WTC11 (cell line): ENCODE measurements around the gene PPP3CA. TPM values are rescaled to one million over a fixed set of nuclear protein-coding genes. Genes with fewer than 3 reads are reported as not detected.
A peak's percentile ranks its signal among the peaks of the same experiment; 100 is the strongest.

Source experiments
- ATAC-seq: fragments of 200-7000 bp; cut with Tn5 transposase; 2 replicates; pipeline ENCODE4 v1.10.0; 2021; ENCODE audit warnings: mild to moderate bottlenecking, moderate library complexity
- CTCF ChIA-PET: fragments of 300-600 bp; sonication (Branson Sonifier 250); formaldehyde crosslinking; loops from one replicate; lab custom pipeline; 2021; ENCODE audit warnings: antibody characterized with exemption; lab: Charles Lee
- POLR2A ChIA-PET: fragments of 350-600 bp; sonication (Branson Sonifier 250); formaldehyde crosslinking; loops from one replicate; lab custom pipeline; 2021; ENCODE audit warnings: antibody characterized with exemption; lab: Charles Lee
- DNase-seq: peaks from one replicate; pipeline ENCODE4 v3.0.0; 2021; ENCODE audit warnings: low spot score
- H3K27ac Mint-ChIP-seq: 2 replicates; pipeline ENCODE4 v1.8.0; 2021; ENCODE audit warnings: mixed read lengths
- H3K27me3 Mint-ChIP-seq: 2 replicates; pipeline ENCODE4 v1.8.0; 2021; ENCODE audit warnings: low read depth, mild to moderate bottlenecking, moderate library complexity, mixed read lengths
- H3K36me3 Mint-ChIP-seq: 2 replicates; pipeline ENCODE4 v1.8.0; 2021; ENCODE audit warnings: mixed read lengths
- H3K4me1 Mint-ChIP-seq: 2 replicates; pipeline ENCODE4 v1.8.0; 2022; ENCODE audit warnings: mixed read lengths
- H3K4me3 Mint-ChIP-seq: 2 replicates; pipeline ENCODE4 v1.8.0; 2021; ENCODE audit warnings: mild to moderate bottlenecking, moderate library complexity, mixed read lengths
- H3K9me3 Mint-ChIP-seq: 2 replicates; pipeline ENCODE4 v1.8.0; 2021; ENCODE audit warnings: mixed read lengths
- FOXJ3 ChIP-seq: sonication (generic); formaldehyde crosslinking; IDR thresholded peaks from 2 replicates; pipeline ENCODE4 v1.9.0; 2021; ENCODE audit warnings: missing genetic modification reagents, mild to moderate bottlenecking, borderline replicate concordance
- FOXK1 ChIP-seq: sonication (generic); formaldehyde crosslinking; IDR thresholded peaks from 2 replicates; pipeline ENCODE4 v1.8.0; 2022; ENCODE audit warnings: mild to moderate bottlenecking, moderate library complexity, missing genetic modification reagents
- FOXP1 ChIP-seq: sonication (generic); formaldehyde crosslinking; IDR thresholded peaks from 2 replicates; pipeline ENCODE4 v1.8.0; 2022; ENCODE audit warnings: missing genetic modification reagents, mild to moderate bottlenecking, moderate library complexity, borderline replicate concordance
- JUN ChIP-seq: sonication (generic); formaldehyde crosslinking; IDR thresholded peaks from 2 replicates; pipeline ENCODE4 v1.8.0; 2023; ENCODE audit warnings: mild to moderate bottlenecking, missing genetic modification reagents
- SMAD3 ChIP-seq: sonication (generic); formaldehyde crosslinking; IDR thresholded peaks from 2 replicates; pipeline ENCODE4 v1.8.0; 2022; ENCODE audit warnings: missing genetic modification reagents, mild to moderate bottlenecking, borderline replicate concordance
- SMAD4 ChIP-seq: sonication (generic); formaldehyde crosslinking; IDR thresholded peaks from 2 replicates; pipeline ENCODE4 v1.8.0; 2022; ENCODE audit warnings: mild to moderate bottlenecking, missing genetic modification reagents
- SOX15 ChIP-seq: fragments of 250-450 bp; sonication (Bioruptor Pico); IDR thresholded peaks from 2 replicates; pipeline ENCODE4 v1.9.0; 2021; ENCODE audit warnings: mild to moderate bottlenecking
- TEAD1 ChIP-seq: sonication (generic); formaldehyde crosslinking; IDR thresholded peaks from 2 replicates; pipeline ENCODE4 v1.8.0; 2022; ENCODE audit warnings: mild to moderate bottlenecking, missing genetic modification reagents
- TP53 ChIP-seq: sonication (generic); formaldehyde crosslinking; IDR thresholded peaks from 2 replicates; pipeline ENCODE4 v1.8.1; 2023; ENCODE audit warnings: mild to moderate bottlenecking, missing genetic modification reagents
- total RNA-seq: library from RNA; stranded (reverse); gene quantifications from 3 replicates; pipeline ENCODE4 v1.2.3, GENCODE V29; 2021
- TF ChIP-seq, protein P1 (sequence below): sonication (generic); formaldehyde crosslinking; IDR thresholded peaks from 2 replicates; pipeline ENCODE4 v1.8.1; 2023; ENCODE audit warnings: mild to moderate bottlenecking, missing genetic modification reagents
- TF ChIP-seq, protein P2 (sequence below): sonication (generic); formaldehyde crosslinking; IDR thresholded peaks from 2 replicates; pipeline ENCODE4 v1.8.0; 2023; ENCODE audit warnings: missing genetic modification reagents
- TF ChIP-seq, protein P3 (sequence below): sonication (generic); formaldehyde crosslinking; conservative IDR thresholded peaks from 2 replicates; pipeline ENCODE4 v1.8.1; 2023; ENCODE audit warnings: mild to moderate bottlenecking, low read depth, missing genetic modification reagents, moderate library complexity
- TF ChIP-seq, protein P4 (sequence below): sonication (generic); formaldehyde crosslinking; IDR thresholded peaks from 2 replicates; pipeline ENCODE4 v1.8.1; 2023; ENCODE audit warnings: mild to moderate bottlenecking, missing genetic modification reagents
- TF ChIP-seq, protein P5 (sequence below): sonication (generic); formaldehyde crosslinking; IDR thresholded peaks from 2 replicates; pipeline ENCODE4 v1.8.0; 2022; ENCODE audit warnings: mild to moderate bottlenecking, missing genetic modification reagents
- TF ChIP-seq, protein P6 (sequence below): fragments of 250-450 bp; sonication (Bioruptor Pico); IDR thresholded peaks from 2 replicates; pipeline ENCODE4 v1.9.0; 2021; ENCODE audit warnings: moderate library complexity, mild to moderate bottlenecking, inconsistent platforms, borderline replicate concordance
- TF ChIP-seq, protein P7 (sequence below): sonication (generic); formaldehyde crosslinking; IDR thresholded peaks from 2 replicates; pipeline ENCODE4 v1.8.1; 2023; ENCODE audit warnings: mild to moderate bottlenecking, moderate library complexity, missing genetic modification reagents
- TF ChIP-seq, protein P8 (sequence below): sonication (generic); formaldehyde crosslinking; conservative IDR thresholded peaks from 2 replicates; pipeline ENCODE4 v1.8.1; 2022; ENCODE audit warnings: mild to moderate bottlenecking, missing genetic modification reagents

PPP3CA gene
- total RNA-seq, 1 experiment from 2014 or later: 41.6 TPM

DNA sequence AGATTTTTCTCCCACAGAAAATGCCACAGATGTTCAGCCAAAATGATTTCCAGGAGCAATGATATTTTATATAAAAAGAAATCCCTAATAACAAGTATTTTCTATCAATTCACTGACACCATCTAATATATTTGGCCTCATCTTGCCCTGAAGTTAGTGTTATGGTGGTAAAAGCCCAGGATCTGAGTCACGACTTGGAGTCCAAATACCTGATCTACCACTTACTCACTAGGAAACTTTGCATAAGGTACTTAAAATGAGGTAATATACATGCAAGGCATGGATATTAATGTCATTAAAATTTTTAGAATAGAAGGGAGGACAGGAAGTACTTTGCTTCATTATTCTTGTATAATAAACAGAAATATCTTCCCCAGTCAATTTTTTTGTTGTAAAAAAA lies 16.3 kb downstream of the PPP3CA start (continued):
- TF ChIP-seq, protein P1, sequence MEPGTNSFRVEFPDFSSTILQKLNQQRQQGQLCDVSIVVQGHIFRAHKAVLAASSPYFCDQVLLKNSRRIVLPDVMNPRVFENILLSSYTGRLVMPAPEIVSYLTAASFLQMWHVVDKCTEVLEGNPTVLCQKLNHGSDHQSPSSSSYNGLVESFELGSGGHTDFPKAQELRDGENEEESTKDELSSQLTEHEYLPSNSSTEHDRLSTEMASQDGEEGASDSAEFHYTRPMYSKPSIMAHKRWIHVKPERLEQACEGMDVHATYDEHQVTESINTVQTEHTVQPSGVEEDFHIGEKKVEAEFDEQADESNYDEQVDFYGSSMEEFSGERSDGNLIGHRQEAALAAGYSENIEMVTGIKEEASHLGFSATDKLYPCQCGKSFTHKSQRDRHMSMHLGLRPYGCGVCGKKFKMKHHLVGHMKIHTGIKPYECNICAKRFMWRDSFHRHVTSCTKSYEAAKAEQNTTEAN: no peak
- no peak for TF ChIP-seq TP53 (CRISPR knock-in tag)

DNA sequence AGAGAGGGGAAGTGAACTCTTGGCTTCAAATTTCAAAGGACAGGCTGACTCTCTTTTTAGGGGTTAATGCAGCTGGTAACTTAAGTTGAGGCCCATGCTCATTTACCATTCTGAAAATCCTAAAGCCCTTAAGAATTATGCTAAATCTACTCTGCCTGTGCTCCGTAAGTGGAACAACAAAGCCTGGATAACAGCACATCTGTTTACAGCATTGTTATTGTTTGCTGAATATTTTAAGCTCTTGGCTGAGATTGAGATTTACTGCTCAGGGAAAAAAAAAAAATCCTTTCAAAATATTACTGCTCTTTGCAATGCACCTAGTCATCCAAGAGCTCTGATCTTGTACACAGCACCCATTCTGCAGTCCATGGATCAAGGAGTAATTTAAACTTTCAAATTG lies 17.7 kb downstream of the PPP3CA start:
- Mint-ChIP-seq H3K27me3 (no peaks in the 10 kb centered on the region), H3K27ac (no peak overlapping the region), H3K9me3 (no peaks in the 10 kb centered on the region), H3K36me3 (no peaks in the 10 kb centered on the region), H3K4me3 (no peak overlapping the region), H3K4me1 (peaks cover 73% of the 10 kb centered on the region)
- ChIA-PET POLR2A (no interaction called here), CTCF (interaction anchor here (1.2 kb wide), 1 partner anchor 160 kb away, joined by 3 read pairs; no protein-coding TSS in a partner anchor)
- no peak for ATAC-seq
- DNase-seq: no peak
- TF ChIP-seq, protein P2, sequence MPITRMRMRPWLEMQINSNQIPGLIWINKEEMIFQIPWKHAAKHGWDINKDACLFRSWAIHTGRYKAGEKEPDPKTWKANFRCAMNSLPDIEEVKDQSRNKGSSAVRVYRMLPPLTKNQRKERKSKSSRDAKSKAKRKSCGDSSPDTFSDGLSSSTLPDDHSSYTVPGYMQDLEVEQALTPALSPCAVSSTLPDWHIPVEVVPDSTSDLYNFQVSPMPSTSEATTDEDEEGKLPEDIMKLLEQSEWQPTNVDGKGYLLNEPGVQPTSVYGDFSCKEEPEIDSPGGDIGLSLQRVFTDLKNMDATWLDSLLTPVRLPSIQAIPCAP (CRISPR knock-in tag): no peak
- no peak for TF ChIP-seq JUN
- TF ChIP-seq SMAD3 (CRISPR knock-in tag): no peak
- TF ChIP-seq, protein P3, sequence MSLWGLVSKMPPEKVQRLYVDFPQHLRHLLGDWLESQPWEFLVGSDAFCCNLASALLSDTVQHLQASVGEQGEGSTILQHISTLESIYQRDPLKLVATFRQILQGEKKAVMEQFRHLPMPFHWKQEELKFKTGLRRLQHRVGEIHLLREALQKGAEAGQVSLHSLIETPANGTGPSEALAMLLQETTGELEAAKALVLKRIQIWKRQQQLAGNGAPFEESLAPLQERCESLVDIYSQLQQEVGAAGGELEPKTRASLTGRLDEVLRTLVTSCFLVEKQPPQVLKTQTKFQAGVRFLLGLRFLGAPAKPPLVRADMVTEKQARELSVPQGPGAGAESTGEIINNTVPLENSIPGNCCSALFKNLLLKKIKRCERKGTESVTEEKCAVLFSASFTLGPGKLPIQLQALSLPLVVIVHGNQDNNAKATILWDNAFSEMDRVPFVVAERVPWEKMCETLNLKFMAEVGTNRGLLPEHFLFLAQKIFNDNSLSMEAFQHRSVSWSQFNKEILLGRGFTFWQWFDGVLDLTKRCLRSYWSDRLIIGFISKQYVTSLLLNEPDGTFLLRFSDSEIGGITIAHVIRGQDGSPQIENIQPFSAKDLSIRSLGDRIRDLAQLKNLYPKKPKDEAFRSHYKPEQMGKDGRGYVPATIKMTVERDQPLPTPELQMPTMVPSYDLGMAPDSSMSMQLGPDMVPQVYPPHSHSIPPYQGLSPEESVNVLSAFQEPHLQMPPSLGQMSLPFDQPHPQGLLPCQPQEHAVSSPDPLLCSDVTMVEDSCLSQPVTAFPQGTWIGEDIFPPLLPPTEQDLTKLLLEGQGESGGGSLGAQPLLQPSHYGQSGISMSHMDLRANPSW (CRISPR knock-in tag): no peak
- TF ChIP-seq, protein P4, sequence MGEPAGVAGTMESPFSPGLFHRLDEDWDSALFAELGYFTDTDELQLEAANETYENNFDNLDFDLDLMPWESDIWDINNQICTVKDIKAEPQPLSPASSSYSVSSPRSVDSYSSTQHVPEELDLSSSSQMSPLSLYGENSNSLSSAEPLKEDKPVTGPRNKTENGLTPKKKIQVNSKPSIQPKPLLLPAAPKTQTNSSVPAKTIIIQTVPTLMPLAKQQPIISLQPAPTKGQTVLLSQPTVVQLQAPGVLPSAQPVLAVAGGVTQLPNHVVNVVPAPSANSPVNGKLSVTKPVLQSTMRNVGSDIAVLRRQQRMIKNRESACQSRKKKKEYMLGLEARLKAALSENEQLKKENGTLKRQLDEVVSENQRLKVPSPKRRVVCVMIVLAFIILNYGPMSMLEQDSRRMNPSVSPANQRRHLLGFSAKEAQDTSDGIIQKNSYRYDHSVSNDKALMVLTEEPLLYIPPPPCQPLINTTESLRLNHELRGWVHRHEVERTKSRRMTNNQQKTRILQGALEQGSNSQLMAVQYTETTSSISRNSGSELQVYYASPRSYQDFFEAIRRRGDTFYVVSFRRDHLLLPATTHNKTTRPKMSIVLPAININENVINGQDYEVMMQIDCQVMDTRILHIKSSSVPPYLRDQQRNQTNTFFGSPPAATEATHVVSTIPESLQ (CRISPR knock-in tag): no peak
- no peak for TF ChIP-seq SMAD4 (CRISPR knock-in tag)
- no peak for TF ChIP-seq FOXK1
- no peak for TF ChIP-seq SOX15 (CRISPR knock-in tag)
- TF ChIP-seq, protein P5, sequence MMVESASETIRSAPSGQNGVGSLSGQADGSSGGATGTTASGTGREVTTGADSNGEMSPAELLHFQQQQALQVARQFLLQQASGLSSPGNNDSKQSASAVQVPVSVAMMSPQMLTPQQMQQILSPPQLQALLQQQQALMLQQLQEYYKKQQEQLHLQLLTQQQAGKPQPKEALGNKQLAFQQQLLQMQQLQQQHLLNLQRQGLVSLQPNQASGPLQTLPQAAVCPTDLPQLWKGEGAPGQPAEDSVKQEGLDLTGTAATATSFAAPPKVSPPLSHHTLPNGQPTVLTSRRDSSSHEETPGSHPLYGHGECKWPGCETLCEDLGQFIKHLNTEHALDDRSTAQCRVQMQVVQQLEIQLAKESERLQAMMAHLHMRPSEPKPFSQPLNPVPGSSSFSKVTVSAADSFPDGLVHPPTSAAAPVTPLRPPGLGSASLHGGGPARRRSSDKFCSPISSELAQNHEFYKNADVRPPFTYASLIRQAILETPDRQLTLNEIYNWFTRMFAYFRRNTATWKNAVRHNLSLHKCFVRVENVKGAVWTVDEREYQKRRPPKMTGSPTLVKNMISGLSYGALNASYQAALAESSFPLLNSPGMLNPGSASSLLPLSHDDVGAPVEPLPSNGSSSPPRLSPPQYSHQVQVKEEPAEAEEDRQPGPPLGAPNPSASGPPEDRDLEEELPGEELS: no peak
- no peak for TF ChIP-seq FOXP1 (CRISPR knock-in tag)

DNA sequence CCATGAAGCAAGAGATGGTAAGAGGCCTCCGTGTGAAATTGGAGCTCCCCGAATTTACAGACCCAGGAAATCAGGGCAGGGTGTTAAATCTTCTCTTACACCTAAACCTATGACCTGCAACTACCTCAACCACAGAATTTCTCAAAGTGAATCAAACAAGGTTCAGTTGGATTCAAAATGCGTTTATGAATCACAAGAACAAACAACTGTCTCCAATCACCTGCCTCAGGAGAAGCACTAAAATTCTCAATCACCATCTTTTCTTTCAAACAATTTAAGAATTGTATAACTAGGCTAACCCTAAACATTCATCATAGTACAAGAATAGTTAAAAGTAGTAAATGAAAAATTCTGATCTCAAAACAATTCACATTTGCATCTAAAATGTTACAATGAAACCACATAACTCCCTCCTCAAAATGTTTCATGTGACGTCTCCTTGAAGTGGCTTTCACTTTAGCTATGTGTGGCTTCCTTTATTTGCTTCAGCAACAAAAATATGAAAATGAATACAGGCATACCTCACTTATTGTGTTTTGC lies 19.2 kb downstream of the PPP3CA start:
- Mint-ChIP-seq H3K4me1 (peaks cover 83% of the 10 kb centered on the region), H3K27me3 (no peaks in the 10 kb centered on the region), H3K27ac (no peak overlapping the region), H3K9me3 (no peaks in the 10 kb centered on the region), H3K4me3 (no peak overlapping the region), H3K36me3 (no peaks in the 10 kb centered on the region)
- ChIA-PET CTCF (interaction anchor here (0.5 to 0.9 kb wide), 3 partner anchors 20 to 159 kb away, joined by 3 read pairs; no protein-coding TSS in a partner anchor), POLR2A (no interaction called here)
- DNase-seq (no peak), ATAC-seq (0 out of 2 replicates have a peak, but pooled peaks have one; percentile 22)
- TF ChIP-seq, protein P6, sequence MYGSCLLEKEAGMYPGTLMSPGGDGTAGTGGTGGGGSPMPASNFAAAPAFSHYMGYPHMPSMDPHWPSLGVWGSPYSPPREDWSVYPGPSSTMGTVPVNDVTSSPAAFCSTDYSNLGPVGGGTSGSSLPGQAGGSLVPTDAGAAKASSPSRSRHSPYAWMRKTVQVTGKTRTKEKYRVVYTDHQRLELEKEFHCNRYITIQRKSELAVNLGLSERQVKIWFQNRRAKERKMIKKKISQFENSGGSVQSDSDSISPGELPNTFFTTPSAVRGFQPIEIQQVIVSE (CRISPR knock-in tag): no peak
- TF ChIP-seq TEAD1 (CRISPR knock-in tag): no peak
- TF ChIP-seq FOXJ3 (CRISPR knock-in tag): no peak
- TF ChIP-seq, protein P7, sequence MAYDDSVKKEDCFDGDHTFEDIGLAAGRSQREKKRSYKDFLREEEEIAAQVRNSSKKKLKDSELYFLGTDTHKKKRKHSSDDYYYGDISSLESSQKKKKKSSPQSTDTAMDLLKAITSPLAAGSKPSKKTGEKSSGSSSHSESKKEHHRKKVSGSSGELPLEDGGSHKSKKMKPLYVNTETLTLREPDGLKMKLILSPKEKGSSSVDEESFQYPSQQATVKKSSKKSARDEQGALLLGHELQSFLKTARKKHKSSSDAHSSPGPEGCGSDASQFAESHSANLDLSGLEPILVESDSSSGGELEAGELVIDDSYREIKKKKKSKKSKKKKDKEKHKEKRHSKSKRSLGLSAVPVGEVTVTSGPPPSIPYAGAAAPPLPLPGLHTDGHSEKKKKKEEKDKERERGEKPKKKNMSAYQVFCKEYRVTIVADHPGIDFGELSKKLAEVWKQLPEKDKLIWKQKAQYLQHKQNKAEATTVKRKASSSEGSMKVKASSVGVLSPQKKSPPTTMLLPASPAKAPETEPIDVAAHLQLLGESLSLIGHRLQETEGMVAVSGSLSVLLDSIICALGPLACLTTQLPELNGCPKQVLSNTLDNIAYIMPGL (CRISPR knock-in tag): no peak
- TF ChIP-seq, protein P8, sequence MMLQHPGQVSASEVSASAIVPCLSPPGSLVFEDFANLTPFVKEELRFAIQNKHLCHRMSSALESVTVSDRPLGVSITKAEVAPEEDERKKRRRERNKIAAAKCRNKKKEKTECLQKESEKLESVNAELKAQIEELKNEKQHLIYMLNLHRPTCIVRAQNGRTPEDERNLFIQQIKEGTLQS (CRISPR knock-in tag): no peak
- TF ChIP-seq, protein P2 (CRISPR knock-in tag): no peak
